GM18499 (cell line): Measurements from ENCODE around the gene FLG.
"Not testable (repeated sequence)": the region's sequence is repeated elsewhere in the genome, so short reads cannot be mapped to it uniquely, and the experiment has no call there.

Experiments
- ATAC-seq: cut with Tn5 transposase; IDR thresholded peaks from one replicate; pipeline ENCODE4 v1.9.1; 2021; ENCODE audit warnings: moderate number of reproducible peaks; ENCODE audit not compliant: insufficient read depth, unreplicated experiment

Gene FLG

DNA sequence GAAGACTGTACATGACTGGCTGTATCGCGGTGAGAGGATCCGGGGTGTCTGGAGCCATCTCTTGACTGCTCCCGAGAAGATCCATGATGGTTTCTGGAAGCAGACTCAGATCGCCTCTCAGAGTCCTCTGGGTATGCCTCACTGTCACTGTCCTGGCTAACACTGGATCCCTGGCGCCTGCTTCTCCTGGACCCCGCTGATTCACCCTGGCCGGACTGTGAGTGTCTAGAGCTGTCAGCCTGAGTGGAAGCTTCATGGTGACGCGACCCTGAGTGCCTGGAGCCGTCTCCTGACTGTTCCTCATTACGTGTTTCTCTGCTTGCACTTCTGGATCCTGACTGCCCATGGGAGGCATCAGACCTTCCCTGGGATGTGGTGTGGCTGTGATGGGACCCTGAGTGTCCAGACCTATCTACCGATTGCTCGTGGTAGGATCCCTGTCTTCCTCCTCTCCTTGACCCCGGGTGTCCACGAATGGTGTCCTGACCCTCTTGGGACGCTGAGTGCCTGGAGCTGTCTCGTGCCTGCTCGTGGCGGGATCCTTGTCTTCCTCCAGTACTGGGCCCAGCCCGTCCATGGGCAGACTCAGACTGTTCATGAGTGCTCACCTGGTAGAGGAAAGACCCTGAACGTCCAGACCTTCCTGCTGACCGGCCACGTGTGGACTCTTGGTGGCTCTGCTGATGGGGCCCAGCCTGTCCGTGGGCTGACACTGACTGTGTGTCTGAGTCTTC lies 21.7 kb downstream of the FLG start:
- ATAC-seq, result not testable (repeated sequence)

DNA sequence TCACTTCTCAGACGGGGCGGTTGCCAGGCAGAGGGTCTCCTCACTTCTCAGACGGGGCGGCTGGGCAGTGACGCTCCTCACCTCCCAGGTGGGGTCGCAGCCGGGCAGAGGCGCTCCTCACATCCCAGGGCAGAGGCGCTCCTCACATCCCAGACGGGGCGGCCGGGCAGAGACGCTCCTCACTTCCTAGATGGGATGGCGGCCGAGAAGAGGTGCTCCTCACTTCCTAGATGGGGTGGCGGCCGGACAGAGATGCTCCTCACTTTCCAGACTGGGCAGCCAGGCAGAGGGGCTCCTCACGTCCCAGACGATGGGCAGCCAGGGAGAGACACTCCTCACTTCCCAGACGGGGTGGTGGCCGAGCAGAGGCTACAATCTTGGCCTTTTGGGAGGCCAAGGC lies 68.6 kb downstream of the FLG start:
- ATAC-seq, result not testable (repeated sequence)
